Transverse colon (tissue), 4 donors: Measurements from ENCODE around the gene COL19A1. TPM values are rescaled to one million over a fixed set of nuclear protein-coding genes. Genes with fewer than 3 reads are reported as not detected.

Experiments used
- DNase-seq: peaks from one replicate; pipeline ENCODE4 v3.0.0-alpha.2; 2019
- H3K27ac ChIP-seq, 4 donors: fragments of 200-600 bp; sonication (generic); 2 replicates each; pipeline ENCODE4 v1.5.1; 2016 to 2018; ENCODE audit warnings: inconsistent platforms in 4 of 4
- H3K27me3 ChIP-seq: fragments of 200-600 bp; sonication (generic); 2 replicates; pipeline ENCODE4 v1.5.1; 2017; ENCODE audit warnings: inconsistent platforms
- H3K36me3 ChIP-seq, 4 donors: fragments of 200-600 bp; sonication (generic); 2 replicates each; pipeline ENCODE4 v1.5.1; 2017 to 2019; ENCODE audit warnings: inconsistent platforms in 4 of 4
- H3K4me1 ChIP-seq, 4 donors: fragments of 200-600 bp; sonication (generic); 2 replicates each; pipeline ENCODE4 v1.5.1; 2017 to 2020; ENCODE audit warnings: inconsistent platforms in 4 of 4
- H3K4me3 ChIP-seq, 4 donors: fragments of 200-600 bp; sonication (generic); 1 replicate in 1 of 4; 2 replicates in 3 of 4; pipeline versions ENCODE4 v1.5.1 to v1.6.1; 2017 to 2019; ENCODE audit warnings: inconsistent platforms in 4 of 4
- H3K9me3 ChIP-seq, 2 donors: fragments of 200-600 bp; sonication (generic); 2 replicates each; pipeline ENCODE4 v1.5.1; 2017 to 2019; ENCODE audit warnings: inconsistent platforms in 2 of 2
- EP300 ChIP-seq: sonication (generic); formaldehyde crosslinking; IDR thresholded peaks from one replicate; pipeline ENCODE4 v1.6.1; 2017; ENCODE audit warnings: antibody characterized with exemption, low read depth
- POLR2A ChIP-seq: fragments of 450-650 bp; IDR thresholded peaks from one replicate; pipeline ENCODE4 v1.6.1; 2016; ENCODE audit warnings: antibody characterized with exemption, mild to moderate bottlenecking, moderate library complexity
- POLR2AphosphoS5 ChIP-seq, 3 donors: sonication (generic); formaldehyde crosslinking; IDR thresholded peaks; one replicate each; pipeline ENCODE4 v1.6.1; 2016; ENCODE audit warnings: antibody characterized with exemption in 3 of 3
- WGBS, 2 donors: methylation state at CpG; one replicate each; pipeline ENCODE4 v1.1.5; 2018; ENCODE audit warnings: low coverage in 1 of 2; 5-methylcytosine and 5-hydroxymethylcytosine counted together
- in situ Hi-C, 4 donors: fragments of 200-750 bp; cut with MboI; loops; one replicate each; pipeline versions ENCODE4 v1.15.0 to v1.15.1; 2017; ENCODE audit warnings: low sequenced_read_pairs in 3 of 4, low pct_ligation_motif_present in 1 of 4, low pct_unique_long_range_greater_than_20kb in 1 of 4
- intact Hi-C: fragments of 100-400 bp; cut with DNase I; formaldehyde crosslinking; loops from one replicate; pipeline ENCODE4 v1.15.1; 2023; ENCODE audit warnings: low total_unique reads
- total RNA-seq, 4 donors: library from RNA; depleted of rRNA; stranded (reverse); fragments of >200 nt; gene quantifications; one replicate each; pipeline ENCODE4 v1.1.0, GENCODE V29; 2016
- TF ChIP-seq, protein P1 (sequence below), 5 experiments: fragments of 200-600 bp in 3 of 5; fragments of 450-650 bp in 2 of 5; sonication (generic) in 3 of 5; IDR thresholded peaks; 1 replicate in 2 of 5; 2 replicates in 3 of 5; pipeline ENCODE4 v1.5.1; 2016 to 2017; ENCODE audit warnings: antibody characterized with exemption in 5 of 5, inconsistent platforms in 3 of 5, mild to moderate bottlenecking in 2 of 5, moderate library complexity in 1 of 5

The COL19A1 gene
- total RNA-seq, 4 donors from 2014 or later: 0.27 to 3.3 (median 0.37) TPM; not detected in 1

DNA sequence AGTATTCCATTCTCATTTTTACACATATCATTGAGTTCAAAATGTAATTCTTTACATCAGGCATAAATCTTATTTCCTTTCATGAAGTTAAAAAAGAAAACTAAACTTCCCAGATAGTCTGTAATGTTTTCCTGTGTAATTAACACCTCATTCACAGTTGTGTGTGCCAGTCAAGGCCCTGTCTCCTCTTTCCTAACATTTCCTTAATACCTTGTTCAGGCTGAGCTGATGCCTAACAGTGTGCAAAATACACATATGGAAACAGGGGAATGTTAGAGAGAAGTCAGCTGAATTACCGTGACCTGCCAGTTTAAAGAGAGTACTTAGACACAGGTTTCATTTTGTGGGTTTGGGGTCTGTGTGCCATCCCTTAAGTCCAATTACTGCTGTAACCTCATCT lies 227.8 kb downstream of the COL19A1 start:
- H3K27me3 ChIP-seq: no peaks in the 10 kb centered on the region
- no peaks in the 10 kb centered on the region for H3K9me3 ChIP-seq
- no peak for DNase-seq
- 100% methylated on average over 1 of the region's 1 CpG; no CpG with 5 or more reads in 1 of the 2 donors for WGBS, 2 donors
- in situ Hi-C loops (no loop called here), intact Hi-C loops (no loop called here)
- H3K4me1 ChIP-seq: no peaks in the 10 kb centered on the region
- no peak overlapping the region for H3K4me3 ChIP-seq
- no peak overlapping the region for H3K27ac ChIP-seq
- H3K36me3 ChIP-seq: no peaks in the 10 kb centered on the region
- TF ChIP-seq POLR2AphosphoS5 (IDR thresholded peaks at IDR 0.05): no peak
- TF ChIP-seq POLR2A: no peak
- TF ChIP-seq EP300: no peak
- TF ChIP-seq, protein P1, sequence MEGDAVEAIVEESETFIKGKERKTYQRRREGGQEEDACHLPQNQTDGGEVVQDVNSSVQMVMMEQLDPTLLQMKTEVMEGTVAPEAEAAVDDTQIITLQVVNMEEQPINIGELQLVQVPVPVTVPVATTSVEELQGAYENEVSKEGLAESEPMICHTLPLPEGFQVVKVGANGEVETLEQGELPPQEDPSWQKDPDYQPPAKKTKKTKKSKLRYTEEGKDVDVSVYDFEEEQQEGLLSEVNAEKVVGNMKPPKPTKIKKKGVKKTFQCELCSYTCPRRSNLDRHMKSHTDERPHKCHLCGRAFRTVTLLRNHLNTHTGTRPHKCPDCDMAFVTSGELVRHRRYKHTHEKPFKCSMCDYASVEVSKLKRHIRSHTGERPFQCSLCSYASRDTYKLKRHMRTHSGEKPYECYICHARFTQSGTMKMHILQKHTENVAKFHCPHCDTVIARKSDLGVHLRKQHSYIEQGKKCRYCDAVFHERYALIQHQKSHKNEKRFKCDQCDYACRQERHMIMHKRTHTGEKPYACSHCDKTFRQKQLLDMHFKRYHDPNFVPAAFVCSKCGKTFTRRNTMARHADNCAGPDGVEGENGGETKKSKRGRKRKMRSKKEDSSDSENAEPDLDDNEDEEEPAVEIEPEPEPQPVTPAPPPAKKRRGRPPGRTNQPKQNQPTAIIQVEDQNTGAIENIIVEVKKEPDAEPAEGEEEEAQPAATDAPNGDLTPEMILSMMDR (IDR thresholded peaks at IDR 0.05): no peak

DNA sequence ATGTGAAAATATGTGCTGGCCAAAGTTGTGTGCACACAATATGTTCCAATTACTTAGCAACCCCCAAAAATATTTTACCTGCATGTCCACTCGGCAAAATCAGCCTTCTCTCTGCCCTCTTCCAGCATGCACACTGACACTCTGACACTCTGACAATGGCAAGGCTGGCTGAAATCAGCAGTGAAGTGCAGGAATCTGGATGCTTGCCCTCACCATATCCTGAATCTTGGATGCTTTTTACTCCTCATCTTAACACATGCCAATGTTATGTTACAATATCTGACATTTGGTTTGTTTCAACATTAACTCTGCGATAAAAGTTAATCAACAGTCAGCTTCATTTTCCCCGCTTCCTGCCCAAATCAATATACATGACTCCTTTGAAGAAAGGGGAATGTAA lies 233.4 kb downstream of the COL19A1 start:
- in situ Hi-C loops (loop anchor here (10.0 to 25.0 kb wide), 4 partner anchors 262 to 1462 kb away; partner anchors contain the start of gene ADGRB3 (in 2 of the 4)), intact Hi-C loops (loop anchor here (10.0 kb wide), 1 partner anchor 265 kb away; no protein-coding TSS in a partner anchor)
- 29 to 54% methylated on average over 3 of the region's 3 CpGs for WGBS, 2 donors
- Histone ChIP-seq H3K36me3 (no peaks in the 10 kb centered on the region), H3K27me3 (no peaks in the 10 kb centered on the region), H3K4me3 (no peak overlapping the region), H3K4me1 (no peaks in the 10 kb centered on the region), H3K9me3 (no peaks in the 10 kb centered on the region), H3K27ac (no peak overlapping the region)
- no peak for DNase-seq
- TF ChIP-seq POLR2A (no peak), EP300 (no peak), POLR2AphosphoS5 (IDR thresholded peaks at IDR 0.05) (no peak)
- TF ChIP-seq, protein P1 (IDR thresholded peaks at IDR 0.05): no peak

DNA sequence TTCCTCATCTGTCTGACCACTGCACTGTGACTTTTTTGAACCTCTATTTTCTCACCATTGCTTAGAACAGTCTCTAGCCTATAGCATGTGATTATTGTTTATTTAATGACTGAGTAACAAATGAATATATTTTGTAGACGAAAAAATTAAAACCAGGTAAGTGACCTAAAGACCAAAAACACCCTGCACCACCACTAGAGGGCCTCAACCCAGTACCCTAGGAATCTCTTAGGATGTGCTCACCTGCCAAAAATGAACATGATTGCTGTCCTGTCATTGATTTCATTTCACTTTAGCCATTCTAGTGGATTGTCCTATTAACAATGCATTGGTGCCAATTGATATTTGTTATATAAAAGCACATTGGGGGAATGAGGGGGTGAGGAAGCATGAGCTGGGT lies 237.4 kb downstream of the COL19A1 start:
- in situ Hi-C loops (loop anchor here (10.0 to 25.0 kb wide), 4 partner anchors 266 to 1466 kb away; partner anchors contain the start of gene ADGRB3 (in 2 of the 4)), intact Hi-C loops (loop anchor here (10.0 kb wide), 1 partner anchor 269 kb away; no protein-coding TSS in a partner anchor)
- H3K4me1 ChIP-seq: peaks cover 0 to 4% (median 0%) of the 10 kb centered on the region in 4 donors
- H3K4me3 ChIP-seq: no peak overlapping the region
- no peak for TF ChIP-seq POLR2A
- TF ChIP-seq, protein P1 (IDR thresholded peaks at IDR 0.05): peak in 4 of 5 experiments; percentile 32 to 49 (median 39)
- H3K36me3 ChIP-seq: no peaks in the 10 kb centered on the region
- H3K27me3 ChIP-seq: no peaks in the 10 kb centered on the region
- no peak for DNase-seq
- 89 to 100% methylated on average over 1 of the region's 1 CpG for WGBS, 2 donors
- no peak overlapping the region for H3K27ac ChIP-seq
- H3K9me3 ChIP-seq: no peaks in the 10 kb centered on the region

DNA sequence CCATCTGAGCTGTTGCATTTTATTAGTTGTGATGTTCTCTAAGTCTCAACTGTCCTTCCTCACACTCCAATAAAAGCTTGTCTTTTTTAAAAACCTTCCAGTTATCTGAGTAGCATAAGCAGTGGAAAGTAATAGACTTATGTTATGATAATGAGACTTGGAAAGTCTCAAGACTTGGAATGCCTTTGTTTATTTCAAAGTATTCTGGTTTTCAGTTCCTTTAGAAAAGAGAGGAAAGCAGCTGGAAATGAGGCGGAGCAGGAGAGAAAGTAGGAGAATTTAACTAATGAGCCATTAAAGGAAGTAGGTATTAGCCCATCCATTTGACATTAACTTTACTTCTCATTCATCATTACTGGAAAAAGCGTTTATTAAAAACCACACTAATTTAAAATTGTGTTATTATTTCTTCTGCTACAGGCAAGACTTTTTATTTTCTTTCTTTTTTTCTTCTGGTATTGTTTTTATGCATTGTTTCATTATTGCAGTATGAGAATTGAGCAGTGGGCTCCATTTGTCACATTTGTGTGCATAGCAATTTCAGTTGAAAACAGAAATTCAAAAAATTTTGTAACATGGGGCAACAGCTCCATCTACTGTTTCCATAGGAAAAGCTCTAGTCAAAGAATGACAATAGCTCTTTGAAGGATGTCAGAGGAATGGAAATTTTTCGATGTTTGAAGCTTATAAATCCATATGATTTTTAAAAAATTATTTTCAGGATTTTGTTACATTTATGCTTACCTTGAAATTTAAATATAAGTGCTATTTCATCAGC lies 241.7 kb downstream of the COL19A1 start:
- Histone ChIP-seq H3K9me3 (no peaks in the 10 kb centered on the region), H3K36me3 (no peaks in the 10 kb centered on the region), H3K27ac (no peak overlapping the region), H3K27me3 (no peaks in the 10 kb centered on the region), H3K4me3 (no peak overlapping the region), H3K4me1 (peaks cover 0 to 4% (median 0%) of the 10 kb centered on the region in 4 donors)
- TF ChIP-seq POLR2AphosphoS5 (IDR thresholded peaks at IDR 0.05): no peak
- TF ChIP-seq, protein P1 (IDR thresholded peaks at IDR 0.05): peak; percentile 53 to 60 (median 58)
- TF ChIP-seq EP300: no peak
- no peak for TF ChIP-seq POLR2A
- in situ Hi-C loops: loop anchor here (10.0 to 25.0 kb wide), 4 partner anchors 271 to 1471 kb away; partner anchors contain the start of gene ADGRB3 (in 2 of the 4)
- 38 to 46% methylated on average over 3 of the region's 3 CpGs for WGBS, 2 donors
- no peak for DNase-seq
- intact Hi-C loops: loop anchor here (10.0 kb wide), 1 partner anchor 273 kb away; no protein-coding TSS in a partner anchor
